DND-41 (cell line): ENCODE measurements around the gene OXA1L.
A peak's percentile ranks its signal among the peaks of the same experiment; 100 is the strongest.
"Not testable (repeated sequence)": the region's sequence is repeated elsewhere in the genome, so short reads cannot be mapped to it uniquely, and the experiment has no call there.

Experiments
- ATAC-seq: fragments of 200-7000 bp; cut with Tn5 transposase; 3 replicates; pipeline ENCODE4 v1.9.1; 2021; ENCODE audit warnings: low read depth; ENCODE audit not compliant: insufficient read depth
- DNase-seq: peaks from one replicate; pipeline ENCODE4 v3.0.0-alpha.2; 2020
- H2AFZ ChIP-seq: 2 replicates; pipeline ENCODE4 v1.6.0; 2012; ENCODE audit warnings: low read depth, low read length
- H3K27ac ChIP-seq: 2 replicates; pipeline ENCODE4 v1.5.1; 2012; ENCODE audit warnings: low read length, inconsistent platforms
- H3K27me3 ChIP-seq: fragments of 200-600 bp; sonication (generic); 2 replicates; pipeline ENCODE4 v1.6.0; 2012; ENCODE audit warnings: low read length, mild to moderate bottlenecking, inconsistent platforms; ENCODE audit not compliant: insufficient read depth, poor library complexity
- H3K36me3 ChIP-seq: 2 replicates; pipeline ENCODE4 v1.5.1; 2012; ENCODE audit warnings: low read length, inconsistent platforms; ENCODE audit not compliant: insufficient read depth
- H3K4me1 ChIP-seq: 2 replicates; pipeline ENCODE4 v1.5.1; 2012; ENCODE audit warnings: mild to moderate bottlenecking, low read length; ENCODE audit not compliant: insufficient read depth
- H3K4me2 ChIP-seq: 2 replicates; pipeline ENCODE4 v1.6.0; 2012; ENCODE audit warnings: mild to moderate bottlenecking, moderate library complexity, low read length, inconsistent platforms; ENCODE audit not compliant: insufficient read depth
- H3K4me3 ChIP-seq, 2 experiments: fragments of 200-600 bp in 1 of 2; shearing (Covaris generic) in 1 of 2; 2 replicates each; pipeline ENCODE4 v1.5.1; 2012 to 2016; ENCODE audit warnings: inconsistent platforms in 2 of 2, low read length in 2 of 2, mild to moderate bottlenecking in 2 of 2, low read depth in 1 of 2, moderate library complexity in 1 of 2
- H3K79me2 ChIP-seq: 2 replicates; pipeline ENCODE4 v1.6.0; 2012; ENCODE audit warnings: low read length, inconsistent platforms; ENCODE audit not compliant: insufficient read depth
- H3K9ac ChIP-seq: 2 replicates; pipeline ENCODE4 v1.6.0; 2012; ENCODE audit warnings: low read depth, mild to moderate bottlenecking, inconsistent platforms, low read length, moderate library complexity
- H3K9me3 ChIP-seq: 2 replicates; pipeline ENCODE4 v1.5.1; 2012; ENCODE audit warnings: low read length, moderate library complexity, mild to moderate bottlenecking, inconsistent platforms; ENCODE audit not compliant: insufficient read depth, severe bottlenecking
- H4K20me1 ChIP-seq: 2 replicates; pipeline ENCODE4 v1.6.0; 2012; ENCODE audit warnings: low read length; ENCODE audit not compliant: insufficient read depth
- CTCF ChIP-seq: IDR thresholded peaks from 2 replicates; pipeline ENCODE4 v1.5.1; 2012; ENCODE audit warnings: borderline replicate concordance, low read length, moderate library complexity, mild to moderate bottlenecking; ENCODE audit not compliant: poor library complexity, severe bottlenecking; ENCODE audit errors: extremely low read depth
- EZH2 ChIP-seq: IDR thresholded peaks from 3 replicates; pipeline ENCODE4 v1.6.1; 2012; ENCODE audit warnings: borderline replicate concordance, low read depth, mild to moderate bottlenecking, moderate library complexity, low read length, inconsistent platforms; ENCODE audit not compliant: severe bottlenecking

The OXA1L gene

GRCh38 chr14:22766457-22767322, at the start of gene OXA1L:
Gene OXA1L, plus strand, starts transcription at chr14:22766688. Its CDS starts 14 bp downstream, at chr14:22766702.
- no peak for TF ChIP-seq EZH2
- peaks cover 26% of the 10 kb centered on the region for H3K4me1 ChIP-seq
- H3K27me3 ChIP-seq = no peaks in the 10 kb centered on the region
- H3K36me3 ChIP-seq = peaks cover 43% of the 10 kb centered on the region
- ATAC-seq (peak; percentile 90), DNase-seq (peak; percentile 97)
- H3K79me2 ChIP-seq = peaks cover 27% of the 10 kb centered on the region
- peak within 1 kb of the TSS; percentile 80 for H2AFZ ChIP-seq
- H3K4me3 ChIP-seq = peak within 1 kb of the TSS; percentile 35 to 71
- peaks cover 3% of the 10 kb centered on the region; the same call in 1 of the 2 replicates for H4K20me1 ChIP-seq
- peak within 1 kb of the TSS; percentile 93 for H3K27ac ChIP-seq
- peak within 1 kb of the TSS; percentile 67 for H3K9ac ChIP-seq
- no peaks in the 10 kb centered on the region for H3K9me3 ChIP-seq
- peak within 1 kb of the TSS; percentile 98 for H3K4me2 ChIP-seq

GRCh38 chr14:22718091-22718490, 48.4 kb upstream of the OXA1L start:
- Histone ChIP-seq H3K36me3 (no peaks in the 10 kb centered on the region), H3K4me2 (no peak overlapping the region), H3K27me3 (peaks cover 17% of the 10 kb centered on the region), H3K4me1 (peaks cover 6% of the 10 kb centered on the region), H2AFZ (no peak overlapping the region), H4K20me1 (no peaks in the 10 kb centered on the region), H3K79me2 (no peaks in the 10 kb centered on the region), H3K27ac (no peak overlapping the region), H3K4me3 (no peak overlapping the region), H3K9ac (no peak overlapping the region), H3K9me3 (no peaks in the 10 kb centered on the region)
- DNase-seq (no peak), ATAC-seq (no peak)
- TF ChIP-seq CTCF (no peak), EZH2 (no peak)

- H4K20me1 ChIP-seq = 0 out of 2 replicates have a peak, but pooled peaks cover 3% of the 10 kb centered on the region
- H3K4me1 ChIP-seq = no peaks in the 10 kb centered on the region
- no peak overlapping the region for H2AFZ ChIP-seq
- H3K9me3 ChIP-seq = no peaks in the 10 kb centered on the region
- ATAC-seq (no peak), DNase-seq (no peak)
- TF ChIP-seq EZH2 = no peak
- TF ChIP-seq CTCF = no peak
- H3K27ac ChIP-seq = no peak overlapping the region
- H3K4me2 ChIP-seq = no peak overlapping the region
- H3K27me3 ChIP-seq = peaks cover 27% of the 10 kb centered on the region
- no peak overlapping the region for H3K4me3 ChIP-seq
- H3K9ac ChIP-seq = no peak overlapping the region
- no peaks in the 10 kb centered on the region for H3K79me2 ChIP-seq
- H3K36me3 ChIP-seq = no peaks in the 10 kb centered on the region
These were observed 45.3 kb upstream of the OXA1L start for GRCh38 chr14:22721213-22721612.

GRCh38 chr14:22723815-22724214, 42.7 kb upstream of the OXA1L start:
- no peak overlapping the region for H3K9ac ChIP-seq
- H3K27me3 ChIP-seq = peaks cover 22% of the 10 kb centered on the region
- no peaks in the 10 kb centered on the region for H3K79me2 ChIP-seq
- H3K4me2 ChIP-seq = no peak overlapping the region
- DNase-seq = no peak
- H2AFZ ChIP-seq = no peak overlapping the region
- no peaks in the 10 kb centered on the region for H3K4me1 ChIP-seq
- no peaks in the 10 kb centered on the region for H3K36me3 ChIP-seq
- H3K9me3 ChIP-seq = no peaks in the 10 kb centered on the region
- no peak overlapping the region for H3K4me3 ChIP-seq
- no peak overlapping the region for H3K27ac ChIP-seq
- no peak for ATAC-seq
- 0 out of 2 replicates have a peak, but pooled peaks cover 3% of the 10 kb centered on the region for H4K20me1 ChIP-seq
- no peak for TF ChIP-seq EZH2
- TF ChIP-seq CTCF = no peak

- not testable (repeated sequence) for H3K4me3 ChIP-seq, DNase-seq, H3K27ac ChIP-seq, H4K20me1 ChIP-seq, H3K9me3 ChIP-seq, H2AFZ ChIP-seq, H3K9ac ChIP-seq, H3K4me1 ChIP-seq, H3K36me3 ChIP-seq, H3K79me2 ChIP-seq, H3K4me2 ChIP-seq, ATAC-seq
- H3K27me3 ChIP-seq = peaks cover 22% of the 10 kb centered on the region
These were observed 41.6 kb upstream of the OXA1L start for GRCh38 chr14:22724847-22725246.

GRCh38 chr14:22725374-22725773, 41.1 kb upstream of the OXA1L start:
- DNase-seq, H3K4me3 ChIP-seq, H2AFZ ChIP-seq, H3K79me2 ChIP-seq, H3K9me3 ChIP-seq, H3K27ac ChIP-seq, H3K4me2 ChIP-seq, H4K20me1 ChIP-seq, ATAC-seq, H3K36me3 ChIP-seq, H3K9ac ChIP-seq, H3K4me1 ChIP-seq: not testable (repeated sequence)
- peaks cover 22% of the 10 kb centered on the region for H3K27me3 ChIP-seq
